ENCODE measurements around the gene GLIS1. TPM values are rescaled to one million over a fixed set of nuclear protein-coding genes. Genes with fewer than 3 reads are reported as not detected.

GLIS1 gene
- polyA plus RNA-seq, 1 experiment, result 1.9 TPM

- no peaks in the 10 kb centered on the region for H3K27me3 ChIP-seq (ENCODE audit: control insufficient read depth, insufficient read depth, low read length)
- no peak overlapping the region for H3K4me3 ChIP-seq (ENCODE audit: low read depth, low read length)
- POLR2A ChIA-PET, result no interaction called here
- no peak for TF ChIP-seq CTCF (IDR thresholded peaks at IDR 0.05; ENCODE audit: insufficient read depth, low read depth, low read length)
- H3K36me3 ChIP-seq (ENCODE audit: control insufficient read depth, insufficient read depth, low read length), result no peaks in the 10 kb centered on the region
- DNase-seq (ENCODE audit: low read depth), result no peak
- CTCF ChIA-PET, result interaction anchor here (1.5 kb wide), 1 partner anchor 14 kb away, joined by 3 read pairs; no protein-coding TSS in a partner anchor
Measured at GRCh38 chr1:53577761-53578100, 161.2 kb downstream of the GLIS1 start.

DNA sequence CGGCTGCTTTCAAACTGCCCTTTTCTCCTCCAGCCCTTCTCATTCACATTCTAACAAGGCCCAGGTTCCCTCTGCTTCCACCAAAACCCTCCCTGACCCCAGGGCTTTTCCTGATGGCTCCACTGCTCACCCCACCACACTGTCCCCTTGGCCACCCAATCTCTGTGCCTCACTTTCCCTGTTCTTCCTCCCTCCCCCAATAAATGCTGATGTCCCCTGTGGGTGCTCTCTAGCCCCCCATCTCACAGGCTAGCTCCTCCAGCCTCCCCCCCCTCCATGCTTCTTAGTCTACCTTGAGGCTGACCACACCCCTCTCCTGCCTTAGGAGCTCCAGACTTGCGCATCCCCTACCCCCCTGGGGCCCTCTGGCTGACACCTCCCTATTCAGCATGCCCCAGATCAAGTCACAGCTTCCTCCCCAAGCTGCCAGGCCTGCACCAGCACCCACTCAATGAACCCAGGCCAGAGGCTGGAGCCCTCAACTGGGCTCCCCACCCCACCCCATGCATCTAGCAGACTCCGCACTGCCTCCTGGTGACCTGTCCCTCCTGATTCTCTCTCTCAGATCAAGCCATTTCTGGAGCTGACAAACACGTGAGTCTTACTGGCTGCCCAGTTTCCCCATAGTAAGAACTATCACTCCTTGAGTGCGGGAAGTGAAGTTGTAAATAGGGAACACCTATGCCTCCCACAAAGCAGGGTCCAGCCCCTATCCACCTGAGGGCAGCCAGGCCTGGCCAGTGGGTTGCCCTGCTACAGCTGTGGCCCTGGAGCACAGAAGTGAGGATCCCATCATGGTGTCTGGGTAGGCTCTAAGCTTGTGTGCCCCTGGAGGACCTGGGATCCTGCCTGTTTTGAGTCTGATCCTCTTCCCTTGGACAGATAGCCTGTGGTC lies 161.9 kb downstream of the GLIS1 start:
- CTCF ChIA-PET, result interaction anchor here (1.5 kb wide), 1 partner anchor 15 kb away, joined by 3 read pairs; no protein-coding TSS in a partner anchor
- Histone ChIP-seq H3K36me3 (ENCODE audit: control insufficient read depth, insufficient read depth, low read length) (no peaks in the 10 kb centered on the region), H3K27me3 (ENCODE audit: control insufficient read depth, insufficient read depth, low read length) (no peaks in the 10 kb centered on the region), H3K4me3 (ENCODE audit: low read depth, low read length) (no peak overlapping the region)
- no peak for TF ChIP-seq CTCF (IDR thresholded peaks at IDR 0.05; ENCODE audit: insufficient read depth, low read depth, low read length)
- no peak for DNase-seq (ENCODE audit: low read depth)
- POLR2A ChIA-PET, result no interaction called here

DNA sequence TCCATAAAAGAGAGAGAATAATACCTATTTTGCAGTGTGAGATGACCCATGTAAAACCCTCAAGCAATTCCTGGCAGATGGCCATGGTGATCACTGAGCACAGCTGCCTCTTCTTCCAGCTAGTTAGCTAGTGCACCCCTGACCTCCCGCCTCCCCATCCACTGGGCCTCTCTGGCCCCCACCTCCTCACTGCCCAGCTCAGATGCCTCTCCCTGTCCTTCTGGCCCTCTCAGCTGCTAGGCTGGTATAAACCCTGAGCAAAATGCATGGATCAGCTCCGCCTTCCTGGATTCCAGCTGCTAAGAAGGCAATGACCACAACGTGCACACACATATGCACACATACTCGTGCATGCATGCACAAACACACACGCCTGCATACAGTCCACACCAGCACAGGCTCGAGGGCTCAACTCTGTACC lies 162.6 kb downstream of the GLIS1 start:
- TF ChIP-seq CTCF (IDR thresholded peaks at IDR 0.05; ENCODE audit: insufficient read depth, low read depth, low read length), result no peak
- no peaks in the 10 kb centered on the region for H3K36me3 ChIP-seq (ENCODE audit: control insufficient read depth, insufficient read depth, low read length)
- CTCF ChIA-PET, result no interaction called here
- DNase-seq (ENCODE audit: low read depth), result no peak
- H3K4me3 ChIP-seq (ENCODE audit: low read depth, low read length), result no peak overlapping the region
- POLR2A ChIA-PET, result no interaction called here
- H3K27me3 ChIP-seq (ENCODE audit: control insufficient read depth, insufficient read depth, low read length), result no peaks in the 10 kb centered on the region

DNA sequence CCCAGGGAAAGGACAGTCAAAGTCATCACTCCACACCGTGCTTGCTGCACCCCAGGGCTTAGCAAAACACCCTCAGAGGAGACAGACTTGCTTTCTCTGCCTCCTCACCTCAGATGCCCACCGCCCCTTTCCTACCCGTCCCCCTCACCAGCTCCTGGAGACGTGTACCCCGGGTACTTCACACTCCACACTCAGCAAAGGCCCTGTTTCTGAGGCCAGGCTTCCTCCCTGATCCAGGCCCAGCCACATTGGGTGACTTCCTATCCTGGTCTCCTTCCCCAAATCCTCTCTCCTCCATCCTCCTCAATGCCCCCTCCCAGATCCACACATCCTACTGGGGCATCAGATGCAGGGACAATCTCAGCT lies 163.0 kb downstream of the GLIS1 start:
- no peaks in the 10 kb centered on the region for H3K27me3 ChIP-seq (ENCODE audit: control insufficient read depth, insufficient read depth, low read length)
- H3K4me3 ChIP-seq (ENCODE audit: low read depth, low read length), result no peak overlapping the region
- no peaks in the 10 kb centered on the region for H3K36me3 ChIP-seq (ENCODE audit: control insufficient read depth, insufficient read depth, low read length)
- ChIA-PET POLR2A (no interaction called here), CTCF (no interaction called here)
- DNase-seq (ENCODE audit: low read depth), result no peak
- no peak for TF ChIP-seq CTCF (IDR thresholded peaks at IDR 0.05; ENCODE audit: insufficient read depth, low read depth, low read length)

DNA sequence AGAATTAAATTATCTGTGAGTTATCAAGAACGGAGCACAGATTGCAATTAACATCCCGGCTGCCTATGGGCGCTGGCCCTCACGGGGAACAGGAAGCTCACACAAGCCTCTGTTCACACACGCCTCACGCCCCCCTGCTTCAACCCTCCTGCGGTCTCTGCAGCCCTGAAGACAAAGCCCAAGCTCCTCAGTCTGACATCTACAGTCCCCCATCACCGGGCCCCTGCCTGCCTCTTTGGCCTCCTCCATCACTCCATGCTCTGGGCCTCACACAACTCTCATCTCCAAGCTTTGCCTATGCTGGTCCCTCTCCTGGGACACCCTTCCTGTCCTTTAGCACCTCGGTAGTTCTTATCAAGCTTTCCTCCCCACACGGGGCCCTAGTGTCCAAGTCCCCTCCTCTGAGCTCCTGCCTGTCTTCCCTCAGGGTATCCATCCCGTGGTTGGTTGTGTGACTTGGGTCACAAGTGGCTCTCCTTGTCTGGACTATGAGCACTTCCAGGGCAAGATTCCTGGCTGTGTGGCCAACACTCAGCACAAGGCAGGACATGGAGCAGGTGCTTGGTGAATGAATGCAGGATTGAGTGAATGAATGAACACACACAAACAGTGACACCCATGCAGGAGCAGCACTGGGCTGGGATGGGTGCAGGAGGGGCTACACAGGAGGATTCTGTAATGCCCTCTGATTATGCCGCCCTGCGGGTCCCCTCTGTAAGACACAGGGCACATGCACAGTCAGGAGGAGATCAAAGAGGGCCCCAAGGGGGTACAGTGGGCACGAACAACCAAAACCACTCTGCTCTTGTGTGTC lies 163.6 kb downstream of the GLIS1 start:
- no peak for TF ChIP-seq CTCF (IDR thresholded peaks at IDR 0.05; ENCODE audit: insufficient read depth, low read depth, low read length)
- ChIA-PET POLR2A (no interaction called here), CTCF (no interaction called here)
- Histone ChIP-seq H3K36me3 (ENCODE audit: control insufficient read depth, insufficient read depth, low read length) (no peaks in the 10 kb centered on the region), H3K27me3 (ENCODE audit: control insufficient read depth, insufficient read depth, low read length) (no peaks in the 10 kb centered on the region), H3K4me3 (ENCODE audit: low read depth, low read length) (no peak overlapping the region)
- DNase-seq (ENCODE audit: low read depth), result no peak

Measured in BJ (cell line).